Esophagus squamous epithelium (tissue), 4 donors: Measurements from ENCODE around the gene CPN2.

Experiments
- CTCF ChIP-seq, 6 experiments: fragments of 450-650 bp in 4 of 6; fragments of 200-600 bp in 2 of 6; sonication (generic) in 2 of 6; IDR thresholded peaks; one replicate each; pipeline ENCODE4 v1.5.1; 2016 to 2019; ENCODE audit warnings: antibody characterized with exemption in 6 of 6, mild to moderate bottlenecking in 4 of 6, moderate library complexity in 4 of 6
- POLR2A ChIP-seq, 4 donors: fragments of 450-650 bp; IDR thresholded peaks; one replicate each; pipeline ENCODE4 v1.6.1; 2017; ENCODE audit warnings: antibody characterized with exemption in 4 of 4, mild to moderate bottlenecking in 4 of 4, moderate library complexity in 3 of 4

- TF ChIP-seq POLR2A (IDR thresholded peaks at IDR 0.05) (no peak), CTCF (IDR thresholded peaks at IDR 0.05) (no peak)
Measured at GRCh38 chr3:194383276-194383940, 32.3 kb upstream of the CPN2 start.
